IMR-90 (cell line): ENCODE results near the gene MYL4. TPM values are rescaled to one million over a fixed set of nuclear protein-coding genes. Genes with fewer than 3 reads are reported as not detected.

Experiments used
- ATAC-seq: fragments of 200-7000 bp; cut with Tn5 transposase; 2 replicates; pipeline ENCODE4 v1.9.1; 2020; ENCODE audit warnings: low read depth, mild to moderate bottlenecking, moderate library complexity
- BruUV-seq: library from RNA; stranded (reverse); fragments of 400-500 nt; replicated peaks from 2 replicates; lab custom pipeline; 2021; lab: Mats Ljungman, UMichigan
- CTCF ChIA-PET: fragments of 300-600 bp; formaldehyde crosslinking; extraction: SDS; loops from one replicate; lab custom pipeline; 2021; ENCODE audit warnings: antibody characterized with exemption; lab: Yijun Ruan, JAX
- POLR2A ChIA-PET: fragments of 300-600 bp; sonication (Branson Sonifier 250); formaldehyde crosslinking; loops from one replicate; lab custom pipeline; 2022; ENCODE audit warnings: antibody characterized with exemption; ENCODE audit not compliant: unreplicated experiment; lab: Charles Lee
- DNase-seq: peaks from one replicate; pipeline ENCODE4 v3.0.0; 2013
- H2AFZ ChIP-seq: replicated peaks from 2 replicates; pipeline ENCODE3; 2013; ENCODE audit warnings: low read length, mild to moderate bottlenecking; ENCODE audit not compliant: poor library complexity
- H2AK5ac ChIP-seq: 2 replicates; pipeline ENCODE4 v1.6.1; 2013; ENCODE audit warnings: low read depth, low read length, inconsistent platforms
- H2AK9ac ChIP-seq: replicated peaks from 2 replicates; pipeline ENCODE3; 2013; ENCODE audit warnings: mild to moderate bottlenecking, low read depth, low read length, moderate library complexity; ENCODE audit not compliant: poor library complexity
- H2BK120ac ChIP-seq: 2 replicates; pipeline ENCODE4 v1.6.1; 2013; ENCODE audit warnings: low read depth, low read length, inconsistent platforms
- H2BK15ac ChIP-seq: 3 replicates; pipeline ENCODE4 v1.6.1; 2013; ENCODE audit warnings: low read depth, low read length, inconsistent platforms
- H2BK20ac ChIP-seq: 2 replicates; pipeline ENCODE4 v1.6.1; 2013; ENCODE audit warnings: low read depth, mild to moderate bottlenecking, inconsistent platforms, low read length, moderate library complexity
- H2BK5ac ChIP-seq: 2 replicates; pipeline ENCODE4 v1.6.1; 2013; ENCODE audit warnings: mild to moderate bottlenecking, low read depth, low read length, inconsistent platforms; ENCODE audit not compliant: poor library complexity, severe bottlenecking
- H3K14ac ChIP-seq: replicated peaks from 2 replicates; pipeline ENCODE4 v1.6.1; 2013; ENCODE audit warnings: low read depth, low read length, inconsistent platforms
- H3K18ac ChIP-seq: 2 replicates; pipeline ENCODE4 v1.6.1; 2013; ENCODE audit warnings: low read depth, low read length, control low read depth
- H3K23ac ChIP-seq: 2 replicates; pipeline ENCODE4 v1.6.1; 2013; ENCODE audit warnings: low read depth, low read length, inconsistent platforms
- H3K27ac ChIP-seq: 2 replicates; pipeline ENCODE4 v1.5.1; 2013; ENCODE audit warnings: mild to moderate bottlenecking, control low read depth, low read length; ENCODE audit not compliant: insufficient read depth
- H3K27me3 ChIP-seq: 2 replicates; pipeline ENCODE4 v1.6.1; 2013; ENCODE audit warnings: low read length; ENCODE audit not compliant: control insufficient read depth, insufficient read depth
- H3K36me3 ChIP-seq: 2 replicates; pipeline ENCODE4 v1.6.1; 2013; ENCODE audit warnings: low read length, mixed read lengths; ENCODE audit not compliant: control insufficient read depth, insufficient read depth
- H3K4ac ChIP-seq: 2 replicates; pipeline ENCODE4 v1.6.1; 2013; ENCODE audit warnings: low read depth, low read length, inconsistent platforms
- H3K4me1 ChIP-seq: 2 replicates; pipeline ENCODE4 v1.6.1; 2013; ENCODE audit warnings: low read length, mixed read lengths; ENCODE audit not compliant: control insufficient read depth, insufficient read depth
- H3K4me2 ChIP-seq: 2 replicates; pipeline ENCODE4 v1.6.1; 2013; ENCODE audit warnings: low read depth, mild to moderate bottlenecking, control low read depth, low read length, moderate library complexity
- H3K4me3 ChIP-seq: 2 replicates; pipeline ENCODE4 v1.5.1; 2013; ENCODE audit warnings: low read depth, mild to moderate bottlenecking, control low read depth, low read length, moderate library complexity; ENCODE audit not compliant: insufficient read depth
- H3K56ac ChIP-seq: 2 replicates; pipeline ENCODE4 v1.6.1; 2013; ENCODE audit warnings: low read length, inconsistent platforms; ENCODE audit not compliant: insufficient read depth; ENCODE audit errors: extremely low read depth
- H3K79me1 ChIP-seq, 2 experiments: 2 replicates each; pipeline ENCODE4 v1.6.1; 2013; ENCODE audit warnings: low read length in 2 of 2, inconsistent platforms in 1 of 2, low read depth in 1 of 2
- H3K9ac ChIP-seq: 2 replicates; pipeline ENCODE4 v1.6.1; 2013; ENCODE audit warnings: low read depth, low read length, control low read depth
- H3K9me1 ChIP-seq: 2 replicates; pipeline ENCODE4 v1.6.1; 2013; ENCODE audit warnings: low read length, inconsistent platforms; ENCODE audit not compliant: insufficient read depth
- H3K9me3 ChIP-seq: 2 replicates; pipeline ENCODE4 v1.6.1; 2013; ENCODE audit warnings: low read length; ENCODE audit not compliant: control insufficient read depth, insufficient read depth
- H4K20me1 ChIP-seq: 2 replicates; pipeline ENCODE4 v1.6.1; 2013; ENCODE audit warnings: low read length, inconsistent platforms; ENCODE audit not compliant: insufficient read depth
- H4K5ac ChIP-seq: 2 replicates; pipeline ENCODE4 v1.6.1; 2013; ENCODE audit warnings: mild to moderate bottlenecking, low read depth, low read length, control low read depth
- H4K8ac ChIP-seq, 2 experiments: 2 replicates each; pipeline ENCODE4 v1.6.1; 2013; ENCODE audit warnings: low read depth in 2 of 2, low read length in 2 of 2, control low read depth in 1 of 2, inconsistent platforms in 1 of 2
- H4K91ac ChIP-seq: 2 replicates; pipeline ENCODE4 v1.6.1; 2013; ENCODE audit warnings: low read depth, low read length, inconsistent platforms; ENCODE audit not compliant: insufficient read depth
- BHLHE40 ChIP-seq: fragments of 150-350 bp; IDR thresholded peaks from 2 replicates; pipeline ENCODE4 v1.6.1; 2016; ENCODE audit warnings: mild to moderate bottlenecking, low read depth, low read length
- POLR2A ChIP-seq: IDR thresholded peaks from 2 replicates; pipeline ENCODE4 v1.6.1; 2012; ENCODE audit warnings: mild to moderate bottlenecking, low read depth, low read length
- WGBS, 2 experiments: methylation state at CpG; one replicate each; pipeline versions ENCODE4 v1.1.5 to v1.1.7; 2013; ENCODE audit warnings: missing lambda C conversion rate in 2 of 2; ENCODE audit not compliant: insufficient read length in 1 of 2; ENCODE audit errors: extremely low coverage in 2 of 2; 5-methylcytosine and 5-hydroxymethylcytosine counted together
- dilution Hi-C: fragments of 300-500 bp; cut with HindIII; formaldehyde crosslinking; loops from one replicate; pipeline ENCODE4 v1.14.3; 2018; ENCODE audit warnings: low sequenced_read_pairs; ENCODE audit not compliant: unreplicated experiment
- in situ Hi-C: fragments of 300-500 bp; cut with MboI; formaldehyde crosslinking; loops from 3 replicates; pipeline ENCODE4 v1.14.3; 2019; ENCODE audit warnings: low sequenced_read_pairs, inconsistent platforms, mixed read lengths
- intact Hi-C: fragments of 100-400 bp; cut with micrococcal nuclease; formaldehyde crosslinking; loops from 2 replicates; pipeline ENCODE4 v1.10.0; 2022
- polyA plus RNA-seq, 3 experiments: library from polyadenylated mRNA; depleted of rRNA; stranded (reverse); fragments of >200 nt; gene quantifications; 2 replicates each; pipeline ENCODE4 v1.2.3, GENCODE V29; 2012; ENCODE audit warnings: low replicate concordance in 1 of 3
- total RNA-seq: library from RNA; depleted of rRNA; stranded (reverse); fragments of >200 nt; gene quantifications from 2 replicates; pipeline ENCODE4 v1.2.3, GENCODE V29; 2012

The MYL4 gene
- total and polyA plus RNA-seq, 2 of the 4 experiments (the other 2 are of a cell fraction): not detected

DNA sequence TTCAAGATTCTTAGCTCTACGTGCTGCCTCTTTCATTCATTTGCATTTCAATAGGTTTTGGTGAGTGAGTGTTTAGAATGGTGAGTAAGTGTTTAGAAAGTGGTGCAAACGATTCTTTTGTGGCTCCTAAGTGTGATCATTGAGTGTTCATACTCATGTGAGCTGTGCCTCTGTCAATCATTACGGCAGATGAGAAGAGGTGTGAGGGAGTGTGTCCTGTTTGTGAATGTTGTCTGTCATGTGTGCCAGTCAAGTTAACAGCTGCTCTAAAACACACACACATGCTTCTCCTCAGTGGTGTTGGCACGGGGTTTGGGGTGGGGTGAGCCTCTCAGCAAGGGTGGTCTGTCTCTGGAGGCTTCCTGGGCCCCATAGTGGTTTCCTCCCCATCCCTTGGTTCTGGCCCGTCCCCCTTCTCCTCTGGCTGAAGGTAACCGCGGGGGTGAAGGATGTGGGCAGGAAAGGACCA lies 11.4 kb downstream of the MYL4 start:
- TF ChIP-seq BHLHE40 (0 out of 2 replicates have a peak, but pooled peaks have one; percentile 13), POLR2A (no peak)
- Histone ChIP-seq H3K4me3 (no peak overlapping the region), H3K14ac (peak overlapping the region; percentile 37; the same call in 1 of the 2 replicates), H2AK5ac (0 out of 2 replicates have a peak overlapping the region, but pooled peaks have one; percentile 0), H3K4me1 (peaks cover 14% of the 10 kb centered on the region), H3K18ac (no peak overlapping the region), H3K9me1 (no peaks in the 10 kb centered on the region; the same call in 1 of the 2 replicates), H2BK5ac (no peak overlapping the region), H2BK20ac (no peak overlapping the region), H3K79me1 (no peaks in the 10 kb centered on the region), H2AFZ (no peak overlapping the region), H3K23ac (no peak overlapping the region; the same call in 1 of the 2 replicates), H4K8ac (no peak overlapping the region), H2BK120ac (no peak overlapping the region), H3K27ac (no peak overlapping the region), H3K27me3 (no peaks in the 10 kb centered on the region), H3K9me3 (no peaks in the 10 kb centered on the region), H3K36me3 (no peaks in the 10 kb centered on the region), H3K56ac (no peak overlapping the region), H2BK15ac (no peak overlapping the region), H2AK9ac (no peak overlapping the region), H3K4me2 (no peak overlapping the region), H4K5ac (no peak overlapping the region), H3K4ac (0 out of 2 replicates have a peak overlapping the region, but pooled peaks have one; percentile 20), H4K20me1 (no peaks in the 10 kb centered on the region), H3K9ac (no peak overlapping the region), H4K91ac (no peak overlapping the region)
- POLR2A ChIA-PET: no interaction called here
- CTCF ChIA-PET: no interaction called here
- no TSS peak for BruUV-seq
- ATAC-seq (no peak), DNase-seq (no peak)
- WGBS, 2 experiments: 0% methylated on average over 1 of the region's 7 CpGs; no CpG with 5 or more reads in 1 of the 2 experiments
- in situ Hi-C loops (loop anchor here (10.0 kb wide), 1 partner anchor 394 kb away; no protein-coding TSS in a partner anchor), dilution Hi-C loops (no loop called here), intact Hi-C loops (no loop called here)
